ENCODE data around the gene BBX. TPM values are rescaled to one million over a fixed set of nuclear protein-coding genes. Genes with fewer than 3 reads are reported as not detected.

Gene BBX
- total RNA-seq, 6 donors from 2014 or later = 35.0 to 65.0 (median 42.8) TPM

DNA sequence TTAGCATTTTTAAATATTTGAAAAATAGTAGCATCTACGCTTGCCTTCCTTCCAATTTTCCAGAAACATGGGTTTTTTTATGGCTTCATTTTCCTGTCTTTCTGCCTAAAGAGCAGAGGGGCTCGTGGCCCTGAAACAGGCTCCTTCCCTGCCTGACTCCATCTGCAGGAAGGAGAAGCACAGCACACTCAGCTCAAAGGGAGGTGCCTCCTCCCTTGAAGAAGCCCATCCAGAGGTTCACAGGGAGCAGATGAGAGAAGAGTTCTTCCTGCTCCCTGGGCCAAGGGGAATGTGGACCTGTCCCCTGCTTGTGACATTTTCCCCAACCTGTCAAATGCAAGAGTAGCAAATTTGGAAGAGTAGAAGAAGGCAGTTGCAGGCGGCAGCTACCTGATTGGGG is 55.8 kb downstream of the BBX start:
- Histone ChIP-seq H3K4me3 (no peak overlapping the region), H3K27me3 (no peaks in the 10 kb centered on the region), H3K27ac (no peak overlapping the region), H3K9me3 (no peaks in the 10 kb centered on the region), H3K4me1 (peaks cover 0 to 5% (median 2%) of the 10 kb centered on the region in 4 donors), H3K36me3 (no peaks in the 10 kb centered on the region)
- DNase-seq = no peak
- WGBS, 2 donors = 87 to 94% methylated on average over 3 of the region's 3 CpGs
- no peak for ATAC-seq (ENCODE audit: low FRiP score in 2 of 2)
- no peak for TF ChIP-seq POLR2A (IDR thresholded peaks at IDR 0.05)
- TF ChIP-seq EP300 (IDR thresholded peaks at IDR 0.05) = no peak
- TF ChIP-seq, protein P1, sequence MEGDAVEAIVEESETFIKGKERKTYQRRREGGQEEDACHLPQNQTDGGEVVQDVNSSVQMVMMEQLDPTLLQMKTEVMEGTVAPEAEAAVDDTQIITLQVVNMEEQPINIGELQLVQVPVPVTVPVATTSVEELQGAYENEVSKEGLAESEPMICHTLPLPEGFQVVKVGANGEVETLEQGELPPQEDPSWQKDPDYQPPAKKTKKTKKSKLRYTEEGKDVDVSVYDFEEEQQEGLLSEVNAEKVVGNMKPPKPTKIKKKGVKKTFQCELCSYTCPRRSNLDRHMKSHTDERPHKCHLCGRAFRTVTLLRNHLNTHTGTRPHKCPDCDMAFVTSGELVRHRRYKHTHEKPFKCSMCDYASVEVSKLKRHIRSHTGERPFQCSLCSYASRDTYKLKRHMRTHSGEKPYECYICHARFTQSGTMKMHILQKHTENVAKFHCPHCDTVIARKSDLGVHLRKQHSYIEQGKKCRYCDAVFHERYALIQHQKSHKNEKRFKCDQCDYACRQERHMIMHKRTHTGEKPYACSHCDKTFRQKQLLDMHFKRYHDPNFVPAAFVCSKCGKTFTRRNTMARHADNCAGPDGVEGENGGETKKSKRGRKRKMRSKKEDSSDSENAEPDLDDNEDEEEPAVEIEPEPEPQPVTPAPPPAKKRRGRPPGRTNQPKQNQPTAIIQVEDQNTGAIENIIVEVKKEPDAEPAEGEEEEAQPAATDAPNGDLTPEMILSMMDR (IDR thresholded peaks at IDR 0.05) = no peak
- TF ChIP-seq POLR2AphosphoS5 (IDR thresholded peaks at IDR 0.05) = no peak

DNA sequence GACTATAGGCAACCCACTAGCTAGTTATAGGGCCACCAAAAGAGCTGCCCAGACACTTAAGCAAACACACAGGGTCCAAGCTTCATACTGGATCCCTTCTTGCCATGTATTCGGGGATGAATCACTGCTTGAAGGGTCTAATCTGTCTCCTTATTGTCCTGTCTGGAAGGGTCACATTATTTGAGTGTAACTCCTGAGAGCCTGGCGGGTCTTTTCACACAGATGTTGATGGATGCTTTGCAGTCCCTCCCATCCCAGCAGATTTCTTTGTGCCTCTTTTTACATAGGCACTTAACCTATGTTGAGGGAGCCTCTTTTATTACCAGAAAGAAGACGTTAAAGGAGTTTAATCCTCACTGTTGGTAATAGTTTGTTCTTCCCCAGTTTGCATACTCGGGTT is 56.6 kb downstream of the BBX start:
- H3K9me3 ChIP-seq = no peaks in the 10 kb centered on the region
- 91 to 95% methylated on average over 4 of the region's 4 CpGs for WGBS, 2 donors
- no peaks in the 10 kb centered on the region for H3K27me3 ChIP-seq
- H3K36me3 ChIP-seq = no peaks in the 10 kb centered on the region
- ATAC-seq (ENCODE audit: low FRiP score in 2 of 2) (no peak), DNase-seq (no peak)
- H3K4me1 ChIP-seq = peaks cover 0 to 5% (median 2%) of the 10 kb centered on the region in 4 donors
- no peak overlapping the region for H3K4me3 ChIP-seq
- no peak overlapping the region for H3K27ac ChIP-seq
- no peak for TF ChIP-seq POLR2AphosphoS5 (IDR thresholded peaks at IDR 0.05)
- TF ChIP-seq POLR2A (IDR thresholded peaks at IDR 0.05) = no peak
- TF ChIP-seq EP300 (IDR thresholded peaks at IDR 0.05) = no peak
- TF ChIP-seq, protein P1 (IDR thresholded peaks at IDR 0.05) = no peak

DNA sequence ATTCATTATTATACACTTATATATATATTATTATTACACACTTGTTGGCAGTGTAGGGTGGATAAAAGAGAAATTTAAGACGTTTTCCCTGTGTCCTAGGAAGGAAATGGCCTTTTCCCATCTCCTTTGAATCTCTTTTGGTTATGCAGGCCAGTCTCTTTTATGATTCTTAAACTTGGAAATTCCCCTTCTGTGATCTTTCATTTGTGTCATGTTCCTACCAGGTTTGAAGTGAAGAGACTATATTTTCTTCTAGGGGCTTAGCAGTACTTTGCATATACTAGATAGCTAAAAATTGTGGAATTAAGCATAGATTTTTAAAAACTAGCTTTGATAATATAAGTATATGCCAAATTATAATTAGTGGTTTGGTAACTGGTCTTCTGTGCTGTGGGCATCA is 58.5 kb downstream of the BBX start:
- no peaks in the 10 kb centered on the region for H3K36me3 ChIP-seq
- ATAC-seq (ENCODE audit: low FRiP score in 2 of 2) = no peak
- H3K27ac ChIP-seq = no peak overlapping the region
- TF ChIP-seq, protein P1 (IDR thresholded peaks at IDR 0.05) = no peak
- no peak for TF ChIP-seq EP300 (IDR thresholded peaks at IDR 0.05)
- TF ChIP-seq POLR2AphosphoS5 (IDR thresholded peaks at IDR 0.05) = no peak
- TF ChIP-seq POLR2A (IDR thresholded peaks at IDR 0.05) = no peak
- no peak for DNase-seq
- peaks cover 0 to 5% (median 2%) of the 10 kb centered on the region in 4 donors for H3K4me1 ChIP-seq
- no peak overlapping the region for H3K4me3 ChIP-seq
- WGBS, 2 donors = 61 to 73% methylated on average over 1 of the region's 1 CpG
- no peaks in the 10 kb centered on the region for H3K9me3 ChIP-seq
- H3K27me3 ChIP-seq = no peaks in the 10 kb centered on the region

DNA sequence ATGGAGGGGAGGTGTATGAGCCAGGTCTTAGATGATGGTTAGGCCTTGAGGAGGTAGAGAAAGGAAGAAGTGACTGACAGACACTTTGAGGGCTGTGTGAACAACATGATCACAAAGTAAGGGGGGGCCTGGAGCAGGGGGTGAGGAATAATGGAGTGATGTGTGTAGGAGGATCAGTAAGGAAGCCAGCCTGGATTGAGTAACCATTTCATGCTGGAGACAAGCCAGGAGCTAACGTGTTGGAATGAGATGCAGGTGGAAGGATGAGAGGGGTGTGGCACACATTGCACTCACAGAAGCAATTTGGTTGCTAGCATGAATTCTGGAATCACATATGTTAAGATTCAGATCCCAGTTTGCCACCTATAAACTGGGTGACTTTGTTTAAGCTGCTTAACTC is 65.5 kb downstream of the BBX start:
- DNase-seq (no peak), ATAC-seq (ENCODE audit: low FRiP score in 2 of 2) (no peak)
- Histone ChIP-seq H3K36me3 (no peaks in the 10 kb centered on the region), H3K9me3 (no peaks in the 10 kb centered on the region), H3K4me1 (no peaks in the 10 kb centered on the region), H3K4me3 (no peak overlapping the region), H3K27me3 (no peaks in the 10 kb centered on the region), H3K27ac (no peak overlapping the region)
- TF ChIP-seq POLR2AphosphoS5 (IDR thresholded peaks at IDR 0.05) (no peak), EP300 (IDR thresholded peaks at IDR 0.05) (no peak), POLR2A (IDR thresholded peaks at IDR 0.05) (no peak)
- TF ChIP-seq, protein P1 (IDR thresholded peaks at IDR 0.05) = no peak
- 6 to 48% methylated on average over 1 of the region's 1 CpG for WGBS, 2 donors

- no peak overlapping the region for H3K4me3 ChIP-seq
- DNase-seq = no peak
- no peaks in the 10 kb centered on the region for H3K4me1 ChIP-seq
- TF ChIP-seq EP300 (IDR thresholded peaks at IDR 0.05) (no peak), POLR2AphosphoS5 (IDR thresholded peaks at IDR 0.05) (no peak), POLR2A (IDR thresholded peaks at IDR 0.05) (no peak)
- TF ChIP-seq, protein P1 (IDR thresholded peaks at IDR 0.05) = no peak
- no peaks in the 10 kb centered on the region for H3K36me3 ChIP-seq
- H3K27me3 ChIP-seq = no peaks in the 10 kb centered on the region
- ATAC-seq (ENCODE audit: low FRiP score in 2 of 2) = no peak
- WGBS, 2 donors = 40 to 42% methylated on average over 1 of the region's 1 CpG
- H3K9me3 ChIP-seq = no peaks in the 10 kb centered on the region
- no peak overlapping the region for H3K27ac ChIP-seq
Measured at GRCh38 chr3:107589454-107589853, 66.7 kb downstream of the BBX start.

Measured in upper lobe of left lung (tissue), 6 donors.